Stimulated activated CD4-positive, alpha-beta T cell treated with anti-CD3 and anti-CD28 coated beads, Interleukin-15, amount 100 ng/mL, for 48 hours (primary cell): Measurements from ENCODE around the gene FOLR2.
A peak's percentile ranks its signal among the peaks of the same experiment; 100 is the strongest.
"Not testable (repeated sequence)": the region's sequence is repeated elsewhere in the genome, so short reads cannot be mapped to it uniquely, and the experiment has no call there.

ENCODE experiments used
- DNase-seq, 2 donors: peaks; one replicate each; pipeline ENCODE4 v3.0.0-alpha.2; 2020; ENCODE audit warnings: low read depth in 2 of 2

FOLR2 gene

GRCh38 chr11:72206794-72207193 lies 9.8 kb upstream of the FOLR2 start:
- not testable (repeated sequence) for DNase-seq

- no peak for DNase-seq
Measured at GRCh38 chr11:72208281-72208680, 8.3 kb upstream of the FOLR2 start.

GRCh38 chr11:72209101-72209500 lies 7.5 kb upstream of the FOLR2 start:
- no peak for DNase-seq

DNA sequence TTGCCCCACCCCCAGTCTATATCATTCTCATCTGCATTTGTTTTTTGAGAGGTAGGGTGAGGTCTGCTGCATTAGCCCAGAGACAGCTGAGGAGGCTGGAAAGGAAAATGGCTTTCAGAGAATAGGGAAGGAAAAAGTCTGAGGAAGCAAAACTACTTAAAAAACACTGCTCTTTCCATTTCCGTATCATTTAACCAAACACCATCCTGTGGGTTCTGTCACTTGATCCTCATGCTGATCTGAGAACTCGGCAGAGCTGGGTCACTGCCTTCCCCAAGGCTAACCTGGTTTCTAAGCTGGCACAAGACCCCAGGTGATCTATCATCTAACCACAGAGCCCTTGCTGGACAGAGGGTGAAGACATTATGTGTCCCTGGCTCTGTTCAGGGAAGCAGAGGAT lies 1.2 kb downstream of the FOLR2 start:
- DNase-seq = no peak

DNA sequence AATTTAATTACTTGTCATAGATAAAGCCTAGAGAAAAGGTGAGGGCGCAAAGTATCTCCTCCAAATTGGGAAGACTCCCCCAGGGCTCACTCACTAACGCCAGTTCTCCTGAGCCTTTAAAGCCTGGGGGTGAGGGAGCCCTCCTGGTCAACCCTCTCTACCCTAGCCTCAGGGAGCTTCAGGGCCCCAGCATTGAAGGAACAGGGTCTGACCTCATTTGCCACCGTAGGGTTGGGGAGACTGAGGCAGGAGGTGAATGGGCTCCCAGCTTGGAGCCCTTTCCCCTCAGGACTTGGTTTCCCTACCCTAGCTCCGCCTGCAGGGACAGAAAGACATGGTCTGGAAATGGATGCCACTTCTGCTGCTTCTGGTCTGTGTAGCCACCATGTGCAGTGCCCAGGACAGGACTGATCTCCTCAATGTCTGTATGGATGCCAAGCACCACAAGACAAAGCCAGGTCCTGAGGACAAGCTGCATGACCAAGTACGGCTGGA lies 1.7 kb downstream of the FOLR2 start:
- DNase-seq = no peak

GRCh38 chr11:72220696-72221363 lies 4.2 kb downstream of the FOLR2 start:
- DNase-seq = no peak

- DNase-seq = no peak
Measured at GRCh38 chr11:72221386-72222075, 4.9 kb downstream of the FOLR2 start.

DNA sequence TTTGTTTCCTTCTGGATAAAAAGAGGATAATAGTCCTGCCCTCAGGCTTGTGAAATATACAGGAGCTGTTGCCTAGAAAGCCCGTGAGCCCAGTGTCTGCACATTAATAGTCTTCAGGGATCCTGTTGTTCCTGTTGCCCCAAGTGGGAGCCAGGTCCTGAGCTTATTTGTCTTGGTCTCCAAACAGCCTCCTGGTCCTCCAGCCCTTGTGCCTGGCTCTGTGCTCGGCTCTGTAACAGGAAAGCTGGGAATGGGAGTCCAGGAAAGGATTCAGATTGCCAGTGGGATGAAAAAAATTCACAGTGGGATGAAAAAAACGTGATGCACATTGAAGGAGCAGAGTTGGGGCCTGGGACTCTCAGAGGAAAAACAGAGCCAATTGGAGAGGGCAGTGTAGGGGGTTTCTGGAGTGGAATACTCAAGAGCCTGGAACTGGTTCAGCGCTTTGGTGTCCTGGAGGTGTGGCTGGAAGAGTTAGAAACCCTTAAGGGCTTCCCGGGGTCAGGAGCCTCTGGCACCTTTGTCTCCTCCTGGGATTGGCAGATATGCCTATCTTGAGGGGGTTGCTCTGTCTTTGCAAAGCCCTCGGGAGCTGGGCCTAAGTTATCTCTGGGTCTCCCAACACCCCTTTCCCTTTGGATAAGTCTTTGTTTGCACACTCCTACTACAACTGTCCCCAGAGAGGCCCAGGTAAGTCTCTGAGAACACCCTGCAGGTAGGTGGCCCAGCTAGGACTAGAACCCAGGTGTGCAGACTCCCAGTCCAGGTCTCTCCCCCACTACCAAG lies 5.7 kb downstream of the FOLR2 start:
- no peak for DNase-seq

GRCh38 chr11:72222907-72223614 lies 6.5 kb downstream of the FOLR2 start:
- DNase-seq = peak; percentile 84 to 94

DNA sequence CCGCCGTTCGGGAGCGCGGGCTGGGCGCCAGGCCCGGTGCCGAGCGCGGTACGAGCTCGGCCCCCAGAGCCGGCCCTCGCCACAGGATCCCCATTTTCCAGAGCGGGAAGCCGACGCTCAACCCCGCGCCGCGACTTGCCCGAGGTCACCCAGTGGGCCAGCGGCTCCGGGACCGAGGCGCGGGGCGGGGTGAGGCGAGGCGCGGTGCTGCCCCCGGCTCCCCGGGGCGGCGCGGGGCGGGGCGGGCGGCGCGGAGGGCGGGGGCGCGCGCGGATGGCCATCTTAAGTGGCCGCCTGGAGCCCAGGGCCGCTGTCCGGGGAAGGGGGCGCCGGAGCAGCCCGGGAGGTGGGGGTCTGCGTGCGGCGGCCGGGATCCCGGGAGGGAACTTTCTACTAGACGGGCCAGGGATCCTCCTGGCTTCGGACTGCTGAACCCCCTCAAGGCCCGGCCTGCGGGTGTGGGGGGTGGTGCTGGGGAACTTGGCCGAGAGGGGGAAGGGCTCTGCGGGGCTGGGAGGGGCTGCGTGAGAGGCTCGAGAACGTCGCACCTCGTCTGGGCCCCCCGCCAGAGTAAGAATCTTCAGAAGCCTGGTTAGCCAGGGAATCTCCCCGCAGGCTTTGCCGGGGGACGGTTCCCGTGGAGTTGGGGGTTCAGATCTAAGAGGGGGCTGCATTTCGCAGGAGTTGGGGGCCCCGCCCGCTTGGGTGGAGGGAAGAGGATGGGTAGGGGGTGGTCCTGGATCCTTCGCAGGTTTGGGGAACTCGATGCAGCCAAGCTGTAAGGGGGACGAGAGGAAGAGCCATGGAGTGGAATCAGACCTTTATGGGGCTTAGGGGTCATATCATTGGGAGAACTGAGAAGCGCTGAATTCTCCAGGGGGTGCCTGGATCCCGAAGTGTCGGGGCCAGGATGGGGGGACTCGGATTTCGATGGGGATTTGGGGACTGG lies 7.3 kb downstream of the FOLR2 start:
- peak in 1 of 2 donors; percentile 45 for DNase-seq

DNA sequence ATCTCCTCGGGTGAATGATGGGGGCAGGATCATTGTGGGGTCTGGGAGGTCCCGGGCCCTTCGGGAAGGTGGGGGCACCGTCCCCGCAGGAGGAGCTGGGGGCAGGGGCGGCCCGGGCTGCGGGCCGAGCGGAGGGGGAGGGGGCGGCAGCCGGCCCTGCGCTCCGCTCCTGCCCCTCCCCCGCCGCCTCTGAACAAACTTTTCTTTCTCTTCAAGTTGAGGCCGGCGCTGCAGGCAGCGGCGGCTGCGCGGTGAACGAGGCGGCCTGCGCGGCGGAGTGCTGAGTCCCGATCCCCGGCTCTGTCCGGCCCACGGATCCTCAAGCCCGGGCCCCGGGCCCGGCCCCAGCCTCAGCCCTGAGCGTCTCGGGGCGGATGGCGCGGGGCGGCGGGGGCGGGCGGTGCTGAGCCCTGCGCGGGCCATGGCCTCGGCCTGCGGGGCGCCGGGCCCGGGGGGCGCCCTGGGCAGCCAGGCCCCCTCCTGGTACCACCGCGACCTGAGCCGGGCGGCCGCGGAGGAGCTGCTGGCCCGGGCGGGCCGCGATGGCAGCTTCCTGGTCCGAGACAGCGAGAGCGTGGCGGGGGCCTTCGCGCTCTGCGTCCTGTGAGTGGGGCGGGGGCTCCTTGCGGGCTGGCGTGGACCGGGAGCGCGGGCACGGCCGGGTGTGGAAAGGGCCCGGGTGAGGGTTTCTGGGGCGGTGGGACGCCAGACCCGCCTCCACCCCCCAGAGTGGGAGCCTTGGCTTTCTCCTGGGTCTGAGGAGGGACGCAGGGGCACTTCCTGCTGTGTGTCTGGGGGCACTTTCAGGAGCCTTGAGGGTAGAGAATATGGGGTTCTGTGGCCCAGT lies 8.2 kb downstream of the FOLR2 start, which contains the start of gene INPPL1:
Gene INPPL1 (plus strand): TSS at position 204 of the 847 bp plus-strand sequence. CDS start 218 bp downstream, at position 422.
- peak in 1 of 2 donors; percentile 32 for DNase-seq

- DNase-seq = no peak
Measured at GRCh38 chr11:72225411-72225951, 8.9 kb downstream of the FOLR2 start.

- DNase-seq = no peak
Measured at GRCh38 chr11:72226701-72227100, 10.1 kb downstream of the FOLR2 start.

DNA sequence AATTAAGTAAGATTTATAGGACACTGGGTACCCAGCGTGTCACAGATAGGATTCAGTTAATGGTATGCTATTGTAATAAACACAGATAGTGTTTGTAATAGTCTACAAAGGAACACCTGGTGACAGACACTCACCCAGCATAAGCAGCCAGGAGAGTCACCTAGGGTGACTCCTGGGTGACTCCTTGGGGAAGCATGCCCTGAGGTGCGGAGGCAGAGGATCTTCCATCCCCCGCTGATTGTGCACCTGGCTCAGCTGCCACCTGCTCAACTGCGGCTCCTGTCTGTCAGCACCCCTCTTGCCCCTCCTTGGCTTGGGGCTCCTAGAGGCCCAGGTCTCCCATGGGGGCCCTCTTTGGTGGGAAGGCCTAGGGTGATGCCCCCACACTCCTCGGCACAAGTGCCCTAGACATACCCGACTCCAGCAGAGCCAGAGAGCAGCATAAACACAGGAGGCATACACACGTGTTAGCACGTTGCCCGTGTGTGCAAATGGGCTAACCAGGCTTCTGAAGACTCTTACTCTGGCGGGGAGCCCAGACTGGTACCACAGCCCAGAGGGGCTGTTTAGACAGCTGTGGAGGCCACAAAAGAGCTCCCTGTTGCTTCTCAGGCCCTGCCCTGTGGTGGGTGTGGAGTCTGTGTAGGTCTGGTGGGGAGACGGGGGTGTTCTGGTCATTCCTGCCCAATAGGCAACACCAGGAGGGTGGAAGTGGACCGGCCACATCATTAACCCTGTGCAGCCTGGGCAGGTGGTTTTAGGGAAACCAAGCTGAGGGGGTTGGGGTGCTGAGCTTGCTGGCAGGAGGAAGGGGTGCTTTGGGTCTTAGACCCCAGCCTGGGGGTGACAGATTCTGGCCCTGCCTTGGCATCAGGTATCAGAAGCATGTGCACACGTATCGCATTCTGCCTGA lies 11.0 kb downstream of the FOLR2 start:
- no peak for DNase-seq

- DNase-seq = no peak
Measured at GRCh38 chr11:72228229-72228843, 11.7 kb downstream of the FOLR2 start.

DNA sequence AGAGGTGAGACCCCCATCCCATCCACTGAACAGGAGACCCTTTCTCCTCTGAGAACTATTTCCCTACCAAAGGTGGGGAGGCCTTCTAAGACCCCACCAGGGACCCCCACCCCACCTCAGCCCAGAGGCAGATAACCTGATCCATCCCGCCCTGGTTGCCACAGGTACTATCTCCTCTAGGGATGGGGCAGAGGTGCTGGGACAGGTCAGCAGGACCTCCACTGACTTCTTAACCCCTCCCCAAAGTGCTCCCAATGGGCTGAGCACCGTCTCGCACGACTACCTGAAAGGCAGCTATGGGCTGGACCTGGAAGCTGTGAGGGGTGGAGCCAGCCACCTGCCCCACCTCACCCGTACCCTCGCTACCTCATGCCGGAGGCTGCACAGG lies 12.2 kb downstream of the FOLR2 start:
- no peak for DNase-seq

DNA sequence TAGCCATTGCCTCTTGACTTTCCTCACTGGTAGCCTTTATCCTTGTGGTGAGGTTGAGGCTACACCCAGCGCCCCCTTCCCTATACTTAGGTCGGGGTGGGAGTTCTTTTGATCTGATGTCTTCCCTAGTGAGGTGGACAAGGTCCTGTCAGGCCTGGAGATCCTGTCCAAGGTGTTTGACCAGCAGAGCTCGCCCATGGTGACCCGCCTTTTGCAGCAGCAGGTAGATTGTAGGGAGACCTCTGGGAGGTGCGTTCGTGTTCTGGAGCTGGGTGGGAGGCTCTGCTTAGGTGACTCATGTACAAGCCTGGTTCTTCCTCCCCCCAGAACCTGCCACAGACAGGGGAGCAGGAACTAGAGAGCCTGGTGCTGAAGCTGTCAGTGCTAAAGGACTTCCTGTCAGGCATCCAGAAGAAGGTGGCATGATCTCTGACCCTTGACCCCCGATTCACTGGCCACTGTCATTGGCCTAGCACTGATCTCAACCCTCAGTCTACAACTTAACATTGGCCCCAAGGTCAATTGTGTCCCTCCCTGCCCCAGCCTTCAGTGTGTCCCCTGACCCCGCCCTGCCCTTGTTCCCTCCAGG lies 12.8 kb downstream of the FOLR2 start:
- no peak for DNase-seq
